22Rv1 (cell line): ENCODE data around the gene TEX55.

Experiments
- H3K27ac ChIP-seq: fragments of 450-650 bp; 2 replicates; pipeline ENCODE4 v1.5.1; 2017
- CTCF ChIP-seq: fragments of 450-650 bp; IDR thresholded peaks from 2 replicates; pipeline ENCODE4 v1.5.1; 2017; ENCODE audit warnings: mild to moderate bottlenecking
- ZFX ChIP-seq: fragments of 450-650 bp; IDR thresholded peaks from 2 replicates; pipeline ENCODE4 v1.6.1; 2017; ENCODE audit warnings: antibody characterized with exemption, borderline replicate concordance

The TEX55 gene

GRCh38 chr3:119195911-119196310 is 49.9 kb downstream of the TEX55 start:
- H3K27ac ChIP-seq = no peak overlapping the region
- TF ChIP-seq CTCF = no peak
- no peak for TF ChIP-seq ZFX
